ENCODE measurements around the gene FUT3.

The FUT3 gene

GRCh38 chr19:5823579-5824281 lies 27.5 kb downstream of the FUT3 start:
- no peak overlapping the region for H3K9ac ChIP-seq (ENCODE audit: low read length)
- H3K27ac ChIP-seq (ENCODE audit: low read depth, low read length), result no peak overlapping the region
- no peaks in the 10 kb centered on the region for H3K27me3 ChIP-seq (ENCODE audit: control insufficient read depth, insufficient read depth, low read length)
- H3K4me1 ChIP-seq (ENCODE audit: control insufficient read depth, insufficient read depth, low read length), result peaks cover 13% of the 10 kb centered on the region
- no peak overlapping the region for H3K4me3 ChIP-seq (ENCODE audit: low read length)
- H3K36me3 ChIP-seq (ENCODE audit: control insufficient read depth, insufficient read depth, low read length), result no peaks in the 10 kb centered on the region

GRCh38 chr19:5822181-5822844 lies 28.9 kb downstream of the FUT3 start:
- no peaks in the 10 kb centered on the region for H3K36me3 ChIP-seq (ENCODE audit: control insufficient read depth, insufficient read depth, low read length)
- H3K4me3 ChIP-seq (ENCODE audit: low read length), result no peak overlapping the region
- no peaks in the 10 kb centered on the region for H3K27me3 ChIP-seq (ENCODE audit: control insufficient read depth, insufficient read depth, low read length)
- no peak overlapping the region for H3K27ac ChIP-seq (ENCODE audit: low read depth, low read length)
- H3K9ac ChIP-seq (ENCODE audit: low read length), result no peak overlapping the region
- peaks cover 9% of the 10 kb centered on the region for H3K4me1 ChIP-seq (ENCODE audit: control insufficient read depth, insufficient read depth, low read length)

GRCh38 chr19:5821521-5822180 lies 29.6 kb downstream of the FUT3 start:
- Histone ChIP-seq H3K4me1 (ENCODE audit: control insufficient read depth, insufficient read depth, low read length) (peaks cover 3% of the 10 kb centered on the region), H3K9ac (ENCODE audit: low read length) (no peak overlapping the region), H3K27ac (ENCODE audit: low read depth, low read length) (no peak overlapping the region), H3K36me3 (ENCODE audit: control insufficient read depth, insufficient read depth, low read length) (no peaks in the 10 kb centered on the region), H3K4me3 (ENCODE audit: low read length) (no peak overlapping the region), H3K27me3 (ENCODE audit: control insufficient read depth, insufficient read depth, low read length) (no peaks in the 10 kb centered on the region)

GRCh38 chr19:5820785-5821184 lies 30.5 kb downstream of the FUT3 start:
- no peaks in the 10 kb centered on the region for H3K36me3 ChIP-seq (ENCODE audit: control insufficient read depth, insufficient read depth, low read length)
- no peak overlapping the region for H3K4me3 ChIP-seq (ENCODE audit: low read length)
- H3K4me1 ChIP-seq (ENCODE audit: control insufficient read depth, insufficient read depth, low read length), result peaks cover 2% of the 10 kb centered on the region
- no peak overlapping the region for H3K27ac ChIP-seq (ENCODE audit: low read depth, low read length)
- no peaks in the 10 kb centered on the region for H3K27me3 ChIP-seq (ENCODE audit: control insufficient read depth, insufficient read depth, low read length)
- H3K9ac ChIP-seq (ENCODE audit: low read length), result no peak overlapping the region

- H3K36me3 ChIP-seq (ENCODE audit: control insufficient read depth, insufficient read depth, low read length), result no peaks in the 10 kb centered on the region
- no peak overlapping the region for H3K4me3 ChIP-seq (ENCODE audit: low read length)
- no peak overlapping the region for H3K27ac ChIP-seq (ENCODE audit: low read depth, low read length)
- H3K9ac ChIP-seq (ENCODE audit: low read length), result no peak overlapping the region
- peaks cover 2% of the 10 kb centered on the region for H3K4me1 ChIP-seq (ENCODE audit: control insufficient read depth, insufficient read depth, low read length)
- no peaks in the 10 kb centered on the region for H3K27me3 ChIP-seq (ENCODE audit: control insufficient read depth, insufficient read depth, low read length)
Observed at GRCh38 chr19:5818594-5818993, 32.7 kb downstream of the FUT3 start.

GRCh38 chr19:5817218-5817617 lies 34.0 kb downstream of the FUT3 start:
- Histone ChIP-seq H3K27ac (ENCODE audit: low read depth, low read length) (no peak overlapping the region), H3K36me3 (ENCODE audit: control insufficient read depth, insufficient read depth, low read length) (no peaks in the 10 kb centered on the region), H3K9ac (ENCODE audit: low read length) (no peak overlapping the region), H3K4me3 (ENCODE audit: low read length) (no peak overlapping the region), H3K4me1 (ENCODE audit: control insufficient read depth, insufficient read depth, low read length) (no peaks in the 10 kb centered on the region), H3K27me3 (ENCODE audit: control insufficient read depth, insufficient read depth, low read length) (no peaks in the 10 kb centered on the region)

- no peak overlapping the region for H3K9ac ChIP-seq (ENCODE audit: low read length)
- no peak overlapping the region for H3K4me3 ChIP-seq (ENCODE audit: low read length)
- no peaks in the 10 kb centered on the region for H3K4me1 ChIP-seq (ENCODE audit: control insufficient read depth, insufficient read depth, low read length)
- H3K36me3 ChIP-seq (ENCODE audit: control insufficient read depth, insufficient read depth, low read length), result no peaks in the 10 kb centered on the region
- H3K27me3 ChIP-seq (ENCODE audit: control insufficient read depth, insufficient read depth, low read length), result no peaks in the 10 kb centered on the region
- no peak overlapping the region for H3K27ac ChIP-seq (ENCODE audit: low read depth, low read length)
Observed at GRCh38 chr19:5814852-5815246, 36.4 kb downstream of the FUT3 start.

GRCh38 chr19:5814123-5814851 lies 37.0 kb downstream of the FUT3 start:
- Histone ChIP-seq H3K27me3 (ENCODE audit: control insufficient read depth, insufficient read depth, low read length) (no peaks in the 10 kb centered on the region), H3K4me3 (ENCODE audit: low read length) (no peak overlapping the region), H3K9ac (ENCODE audit: low read length) (no peak overlapping the region), H3K36me3 (ENCODE audit: control insufficient read depth, insufficient read depth, low read length) (no peaks in the 10 kb centered on the region), H3K4me1 (ENCODE audit: control insufficient read depth, insufficient read depth, low read length) (no peaks in the 10 kb centered on the region), H3K27ac (ENCODE audit: low read depth, low read length) (no peak overlapping the region)

GRCh38 chr19:5811117-5811516 lies 40.1 kb downstream of the FUT3 start:
- no peaks in the 10 kb centered on the region for H3K36me3 ChIP-seq (ENCODE audit: control insufficient read depth, insufficient read depth, low read length)

GRCh38 chr19:5809469-5809868 lies 41.8 kb downstream of the FUT3 start:
- Histone ChIP-seq H3K36me3 (ENCODE audit: control insufficient read depth, insufficient read depth, low read length) (no peaks in the 10 kb centered on the region), H3K27ac (ENCODE audit: low read depth, low read length) (no peak overlapping the region), H3K4me1 (ENCODE audit: control insufficient read depth, insufficient read depth, low read length) (peaks cover 4% of the 10 kb centered on the region)

More at GRCh38 chr19:5811117-5811516, 40.1 kb downstream of the FUT3 start:
- H3K27ac ChIP-seq (ENCODE audit: low read depth, low read length), result no peak overlapping the region
- no peak overlapping the region for H3K9ac ChIP-seq (ENCODE audit: low read length)
- H3K4me1 ChIP-seq (ENCODE audit: control insufficient read depth, insufficient read depth, low read length), result peaks cover 2% of the 10 kb centered on the region
- H3K4me3 ChIP-seq (ENCODE audit: low read length), result no peak overlapping the region
- H3K27me3 ChIP-seq (ENCODE audit: control insufficient read depth, insufficient read depth, low read length), result no peaks in the 10 kb centered on the region

GRCh38 chr19:5809053-5809452 lies 42.2 kb downstream of the FUT3 start:
- no peak overlapping the region for H3K9ac ChIP-seq (ENCODE audit: low read length)
- H3K4me1 ChIP-seq (ENCODE audit: control insufficient read depth, insufficient read depth, low read length), result peaks cover 4% of the 10 kb centered on the region
- no peaks in the 10 kb centered on the region for H3K36me3 ChIP-seq (ENCODE audit: control insufficient read depth, insufficient read depth, low read length)
- no peak overlapping the region for H3K27ac ChIP-seq (ENCODE audit: low read depth, low read length)
- no peak overlapping the region for H3K4me3 ChIP-seq (ENCODE audit: low read length)
- no peaks in the 10 kb centered on the region for H3K27me3 ChIP-seq (ENCODE audit: control insufficient read depth, insufficient read depth, low read length)

More at GRCh38 chr19:5809469-5809868, 41.8 kb downstream of the FUT3 start:
- no peak overlapping the region for H3K4me3 ChIP-seq (ENCODE audit: low read length)
- H3K9ac ChIP-seq (ENCODE audit: low read length), result no peak overlapping the region
- no peaks in the 10 kb centered on the region for H3K27me3 ChIP-seq (ENCODE audit: control insufficient read depth, insufficient read depth, low read length)

GRCh38 chr19:5808120-5808816 lies 43.0 kb downstream of the FUT3 start:
- no peak overlapping the region for H3K27ac ChIP-seq (ENCODE audit: low read depth, low read length)
- H3K4me3 ChIP-seq (ENCODE audit: low read length), result no peak overlapping the region
- H3K4me1 ChIP-seq (ENCODE audit: control insufficient read depth, insufficient read depth, low read length), result peaks cover 4% of the 10 kb centered on the region
- no peak overlapping the region for H3K9ac ChIP-seq (ENCODE audit: low read length)
- no peaks in the 10 kb centered on the region for H3K36me3 ChIP-seq (ENCODE audit: control insufficient read depth, insufficient read depth, low read length)
- no peaks in the 10 kb centered on the region for H3K27me3 ChIP-seq (ENCODE audit: control insufficient read depth, insufficient read depth, low read length)

Data from rectal smooth muscle tissue (tissue), 1 donor.